NCI-H2227 (cell line): ENCODE results near the gene UGT1A5.

Experiments used
- DNase-seq: peaks from one replicate; lab custom pipeline; 2025; ENCODE audit not compliant: unreplicated experiment; lab: John Stamatoyannopoulos, UW

Gene UGT1A5

GRCh38 chr2:233803994-233804393 is 91.3 kb downstream of the UGT1A5 start:
- DNase-seq, result no peak

GRCh38 chr2:233807215-233807865 is 94.6 kb downstream of the UGT1A5 start:
- DNase-seq, result no peak

- DNase-seq, result no peak
These were observed 95.5 kb downstream of the UGT1A5 start for GRCh38 chr2:233807966-233808935.

DNA sequence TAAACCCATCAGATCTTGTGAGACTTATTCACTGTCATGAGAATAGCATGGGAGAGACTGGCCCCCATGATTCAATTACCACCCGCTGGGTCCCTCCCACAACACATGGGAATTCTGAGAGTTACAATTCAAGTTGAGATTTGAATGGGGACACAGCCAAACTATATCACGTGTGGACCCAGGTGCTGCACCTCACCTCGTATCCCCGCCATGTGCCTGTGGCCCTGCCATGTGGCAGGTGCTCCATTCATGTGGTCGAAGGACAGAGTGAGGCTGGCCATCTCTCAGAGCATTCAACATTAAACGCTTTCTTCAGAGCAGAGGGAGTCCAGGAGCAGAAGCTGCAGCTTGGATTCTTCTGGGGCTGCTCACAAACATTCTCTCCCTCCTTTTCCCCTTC is 97.7 kb downstream of the UGT1A5 start:
- DNase-seq, result no peak

- no peak for DNase-seq
These were observed 98.4 kb downstream of the UGT1A5 start for GRCh38 chr2:233811087-233811486.

DNA sequence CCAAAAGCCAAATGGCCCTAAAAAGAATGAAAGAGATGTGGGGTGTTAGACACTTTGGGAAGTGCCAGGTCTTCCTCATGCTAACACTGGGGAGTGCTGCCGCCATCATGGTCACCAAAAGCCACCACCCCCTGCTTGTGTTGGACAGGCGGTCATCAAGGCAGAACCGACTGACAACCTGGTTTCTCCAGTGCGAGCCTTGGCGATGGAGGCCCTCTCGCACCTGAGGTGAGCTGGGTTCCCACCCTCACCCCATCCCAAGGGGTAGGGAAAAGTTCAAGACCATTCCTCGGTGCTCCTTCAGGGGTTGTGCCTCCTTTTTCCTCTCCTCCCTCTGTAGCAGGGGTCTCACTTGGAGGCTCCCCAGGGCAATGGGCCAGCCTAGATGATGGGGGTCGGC is 99.0 kb downstream of the UGT1A5 start:
- DNase-seq, result no peak

- DNase-seq, result no peak
These were observed 100.7 kb downstream of the UGT1A5 start for GRCh38 chr2:233813236-233814055.

DNA sequence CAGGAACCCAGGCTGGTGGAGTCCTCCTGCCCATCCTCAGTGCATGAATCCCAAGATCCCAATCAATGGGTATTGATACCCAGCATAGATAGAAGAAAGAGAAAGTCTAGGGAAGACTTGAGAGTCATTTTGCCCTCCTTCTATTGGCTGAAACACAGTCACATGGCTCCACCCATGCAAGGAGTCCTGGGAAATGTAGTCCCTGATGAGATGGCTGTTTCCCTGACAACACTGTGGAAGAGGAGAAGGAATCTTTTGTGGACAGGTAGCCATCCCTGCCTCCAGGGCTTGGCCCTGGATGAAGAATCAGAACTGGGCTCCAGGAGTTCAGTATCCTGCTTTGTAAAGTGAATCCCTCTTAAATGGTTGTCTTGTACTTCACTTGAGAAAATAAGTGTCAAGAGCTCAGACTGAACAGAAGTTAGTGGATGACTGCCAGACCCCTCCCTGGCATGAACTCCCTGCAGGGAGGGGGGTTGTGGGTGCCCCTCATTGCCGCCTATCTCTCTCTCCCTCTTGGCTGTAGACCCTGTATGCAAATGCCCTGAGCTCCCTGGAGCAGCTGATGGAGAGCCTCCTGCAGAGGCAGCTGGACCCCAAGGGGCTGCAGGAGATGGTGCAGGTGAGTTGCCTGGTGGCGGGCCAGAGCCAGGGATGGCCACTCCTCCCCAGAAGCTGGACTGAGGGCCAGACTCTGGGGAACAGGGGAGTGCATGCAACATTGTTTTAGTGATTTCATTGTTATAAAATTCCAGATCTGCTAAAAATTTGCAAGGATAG is 101.5 kb downstream of the UGT1A5 start:
- DNase-seq, result no peak

DNA sequence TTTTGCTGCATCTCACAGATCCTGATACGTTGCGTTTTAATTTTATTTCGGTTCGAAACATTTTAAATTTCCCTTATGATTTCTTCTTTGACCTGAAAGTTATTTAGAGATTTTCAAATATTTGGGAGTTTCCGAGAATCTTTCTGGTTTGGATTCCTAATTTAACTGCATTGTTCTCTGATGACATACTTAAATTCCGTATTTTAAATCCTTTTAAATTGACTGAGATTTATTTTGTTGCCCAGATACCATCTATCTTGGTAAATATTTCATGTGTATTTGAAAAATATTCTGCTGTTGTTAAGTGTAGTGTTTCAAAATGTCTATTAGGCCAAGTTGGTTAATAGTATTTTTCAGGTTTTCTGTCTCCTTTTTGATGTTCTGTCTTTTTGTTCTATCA is 103.2 kb downstream of the UGT1A5 start:
- DNase-seq, result no peak

DNA sequence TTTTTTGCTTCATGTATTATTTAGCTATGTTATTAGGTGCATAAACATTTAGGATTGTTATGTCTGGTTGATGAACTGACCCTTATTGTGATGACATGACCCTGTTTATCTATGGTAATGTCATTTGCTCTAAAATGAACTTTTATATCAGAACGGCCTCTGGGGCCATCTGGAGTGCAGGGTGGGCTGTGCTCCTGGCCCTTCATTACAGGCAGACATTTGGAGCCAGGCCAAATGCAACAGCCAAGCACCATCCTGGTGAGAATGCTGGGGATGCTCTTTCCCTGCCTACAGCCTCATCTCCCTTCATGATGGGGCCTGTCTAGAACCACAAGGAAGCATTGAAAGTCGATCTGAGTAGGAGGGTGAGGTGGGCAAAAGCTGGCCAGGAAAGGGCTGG is 103.6 kb downstream of the UGT1A5 start:
- DNase-seq, result no peak

- DNase-seq, result no peak
These were observed 104.1 kb downstream of the UGT1A5 start for GRCh38 chr2:233816771-233817170.

DNA sequence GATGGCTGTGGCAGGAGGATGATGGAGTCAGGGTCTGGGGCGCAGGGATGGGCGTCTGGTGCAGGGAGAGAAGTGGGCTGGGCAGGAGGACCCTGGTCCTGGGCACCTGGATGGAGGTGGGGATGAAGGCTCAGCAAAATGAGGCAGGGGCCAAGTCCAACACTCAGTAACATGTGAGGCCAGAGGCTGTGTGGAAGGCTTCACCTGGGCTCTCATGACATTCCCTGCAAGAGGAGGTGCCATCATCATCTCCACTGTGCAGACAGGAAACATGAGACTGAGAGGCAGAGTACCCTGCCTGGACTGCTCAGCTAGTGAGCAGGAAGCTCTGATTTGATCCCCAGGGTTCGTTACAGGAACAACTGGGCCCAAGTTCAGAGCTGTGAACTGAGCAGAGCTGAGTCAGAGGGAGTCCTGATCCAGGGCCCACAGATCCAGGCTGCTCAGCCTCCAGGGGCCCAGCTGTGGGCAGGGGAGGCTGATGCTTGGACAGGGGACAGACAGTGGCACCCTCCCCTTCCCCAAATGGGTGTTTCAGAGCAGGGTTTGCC is 104.7 kb downstream of the UGT1A5 start:
- DNase-seq, result no peak

DNA sequence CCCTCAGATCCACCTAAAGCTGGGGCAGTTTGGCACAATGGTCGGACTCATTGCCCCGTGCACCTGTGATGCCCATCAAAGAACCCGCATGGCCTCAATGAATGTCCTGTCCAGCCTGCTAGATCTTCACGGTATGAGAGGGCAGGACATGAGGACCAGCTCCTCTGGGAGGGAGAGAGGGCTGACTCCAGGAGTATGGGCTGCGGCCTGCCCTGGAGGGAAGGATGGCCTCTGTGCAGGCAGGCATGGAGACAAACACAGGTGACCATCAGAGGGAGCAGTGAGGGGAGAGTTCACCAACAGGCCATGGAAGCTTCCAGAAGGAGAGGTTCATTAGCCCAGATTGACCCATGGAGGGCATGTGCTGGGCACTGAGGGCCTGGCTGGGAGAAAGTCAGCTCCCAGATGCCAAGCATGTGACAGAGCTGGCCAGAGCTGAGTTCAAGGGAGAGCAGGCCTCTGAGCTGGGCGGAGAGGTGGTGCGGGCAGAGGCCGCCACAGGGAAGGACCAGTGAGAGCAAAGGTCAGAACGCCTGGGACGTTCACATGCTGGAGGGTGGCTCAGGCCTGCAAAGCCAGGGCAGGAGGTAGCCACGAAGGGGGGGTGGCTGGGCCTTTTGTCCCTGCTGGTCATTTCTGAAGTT is 105.4 kb downstream of the UGT1A5 start:
- DNase-seq, result no peak

GRCh38 chr2:233818639-233819621 is 106.2 kb downstream of the UGT1A5 start:
- no peak for DNase-seq

- no peak for DNase-seq
These were observed 107.4 kb downstream of the UGT1A5 start for GRCh38 chr2:233819884-233820773.

- no peak for DNase-seq
These were observed 108.0 kb downstream of the UGT1A5 start for GRCh38 chr2:233820774-233821105.

- DNase-seq, result no peak
These were observed 108.5 kb downstream of the UGT1A5 start for GRCh38 chr2:233821196-233821595.

- DNase-seq, result no peak
These were observed 109.0 kb downstream of the UGT1A5 start for GRCh38 chr2:233821709-233822100.
